Heart left ventricle (tissue), 13 donors: ENCODE measurements around the gene FCN3.

ENCODE experiments used
- POLR2A ChIP-seq, 2 donors: fragments of 450-650 bp; IDR thresholded peaks; one replicate each; pipeline ENCODE4 v1.6.1; 2017; ENCODE audit warnings: antibody characterized with exemption in 2 of 2, mild to moderate bottlenecking in 2 of 2, moderate library complexity in 2 of 2
- TF ChIP-seq, protein P1 (sequence below), 12 donors: fragments of 200-600 bp; sonication (generic) in 4 of 12; IDR thresholded peaks; one replicate each; pipeline versions ENCODE4 v1.5.0 to v1.8.0; 2018 to 2022; ENCODE audit warnings: antibody characterized with exemption in 12 of 12, mild to moderate bottlenecking in 5 of 12
- donor health status: ischemic (EF 13 %, LVEDD 7.1; RV severe dilation, severe dysfunction).
- donor health status: DM: no; HTN: yes; CAD: no.
- donor health status: DM: no; HTN: no; CAD: no.
- donor health status: ischemic (EF 25% LVEDD 6.9; RV normal size, moderate dysfunction).
- donor health status: ischemic (EF 25% LVEDD 5.7; RV mildly dilated, moderate dysfunction).
- donor health status: ischemic (EF 35%, LVEDD 5.7; RV mildly dilated, moderate dysfunction).
- donor health status: nonischemic (EF 11% LVEDD 7.7; RV severe dilation, severe dysfunction).
- donor health status: DM: yes; HTN: yes; CAD: no.
- donor health status: PGD.
- donor health status: ischemic (EF 29% LVEDD 5.4; RV normal size, mild dysfunction).
- donor health status: nonischemic (EF 23%, LVEDD 6.1; RV moderate dilation, normal function).

GRCh38 chr1:27416387-27417111 is 41.9 kb upstream of the FCN3 start:
- TF ChIP-seq, protein P1, sequence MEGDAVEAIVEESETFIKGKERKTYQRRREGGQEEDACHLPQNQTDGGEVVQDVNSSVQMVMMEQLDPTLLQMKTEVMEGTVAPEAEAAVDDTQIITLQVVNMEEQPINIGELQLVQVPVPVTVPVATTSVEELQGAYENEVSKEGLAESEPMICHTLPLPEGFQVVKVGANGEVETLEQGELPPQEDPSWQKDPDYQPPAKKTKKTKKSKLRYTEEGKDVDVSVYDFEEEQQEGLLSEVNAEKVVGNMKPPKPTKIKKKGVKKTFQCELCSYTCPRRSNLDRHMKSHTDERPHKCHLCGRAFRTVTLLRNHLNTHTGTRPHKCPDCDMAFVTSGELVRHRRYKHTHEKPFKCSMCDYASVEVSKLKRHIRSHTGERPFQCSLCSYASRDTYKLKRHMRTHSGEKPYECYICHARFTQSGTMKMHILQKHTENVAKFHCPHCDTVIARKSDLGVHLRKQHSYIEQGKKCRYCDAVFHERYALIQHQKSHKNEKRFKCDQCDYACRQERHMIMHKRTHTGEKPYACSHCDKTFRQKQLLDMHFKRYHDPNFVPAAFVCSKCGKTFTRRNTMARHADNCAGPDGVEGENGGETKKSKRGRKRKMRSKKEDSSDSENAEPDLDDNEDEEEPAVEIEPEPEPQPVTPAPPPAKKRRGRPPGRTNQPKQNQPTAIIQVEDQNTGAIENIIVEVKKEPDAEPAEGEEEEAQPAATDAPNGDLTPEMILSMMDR (IDR thresholded peaks at IDR 0.05): peak; percentile 51 to 73 (median 66)
- TF ChIP-seq POLR2A (IDR thresholded peaks at IDR 0.05): no peak
